Loucy (cell line): ENCODE results near the gene COL5A1.
A peak's percentile ranks its signal among the peaks of the same experiment; 100 is the strongest.

ENCODE experiments used
- H2AFZ ChIP-seq: fragments of 200-600 bp; sonication (generic); 2 replicates; pipeline ENCODE4 v1.6.0; 2016; ENCODE audit warnings: antibody characterized with exemption, mild to moderate bottlenecking, low read length, moderate library complexity
- H3F3A ChIP-seq: fragments of 200-600 bp; 2 replicates; pipeline ENCODE4 v1.6.0; 2016; ENCODE audit warnings: antibody characterized with exemption, low read depth, mild to moderate bottlenecking
- H3K27me3 ChIP-seq: fragments of 200-600 bp; sonication (generic); 2 replicates; pipeline ENCODE4 v1.6.1; 2014; ENCODE audit warnings: low read length, mild to moderate bottlenecking; ENCODE audit not compliant: insufficient read depth, poor library complexity, severe bottlenecking
- H3K36me3 ChIP-seq: fragments of 200-600 bp; sonication (generic); 2 replicates; pipeline ENCODE4 v1.6.1; 2016; ENCODE audit warnings: low read length; ENCODE audit not compliant: insufficient read depth
- H3K4me1 ChIP-seq: fragments of 200-600 bp; sonication (generic); 2 replicates; pipeline ENCODE4 v1.5.1; 2014; ENCODE audit warnings: low read length, mild to moderate bottlenecking; ENCODE audit not compliant: insufficient read depth, poor library complexity, severe bottlenecking
- H3K4me2 ChIP-seq: fragments of 200-600 bp; sonication (generic); 2 replicates; pipeline ENCODE4 v1.6.0; 2014; ENCODE audit warnings: antibody characterized with exemption, low read length, low read depth, mild to moderate bottlenecking; ENCODE audit not compliant: poor library complexity, severe bottlenecking
- H3K4me3 ChIP-seq: fragments of 200-600 bp; sonication (generic); 2 replicates; pipeline ENCODE4 v1.5.1; 2014; ENCODE audit warnings: low read length, mild to moderate bottlenecking, mixed read lengths; ENCODE audit not compliant: poor library complexity, severe bottlenecking
- H3K79me2 ChIP-seq: fragments of 200-600 bp; sonication (generic); 2 replicates; pipeline ENCODE4 v1.6.1; 2014; ENCODE audit warnings: low read length; ENCODE audit not compliant: insufficient read depth
- H3K9ac ChIP-seq: fragments of 200-600 bp; sonication (generic); 2 replicates; pipeline ENCODE4 v1.6.0; 2014; ENCODE audit warnings: mild to moderate bottlenecking, low read depth, low read length, moderate library complexity; ENCODE audit not compliant: poor library complexity, severe bottlenecking
- H3K9me2 ChIP-seq: fragments of 200-600 bp; sonication (generic); replicated peaks from 2 replicates; pipeline ENCODE4 v1.6.1; 2016; ENCODE audit warnings: low read depth, low read length, mixed read lengths
- H3K9me3 ChIP-seq: fragments of 200-600 bp; sonication (generic); 2 replicates; pipeline ENCODE4 v1.6.1; 2014; ENCODE audit warnings: mild to moderate bottlenecking, antibody characterized with exemption, low read length, low read depth; ENCODE audit not compliant: insufficient read depth
- H4K20me1 ChIP-seq: fragments of 200-600 bp; sonication (generic); 2 replicates; pipeline ENCODE4 v1.6.0; 2014; ENCODE audit warnings: antibody characterized with exemption, low read length, mild to moderate bottlenecking; ENCODE audit not compliant: insufficient read depth, poor library complexity, severe bottlenecking
- EZH2phosphoT487 ChIP-seq: fragments of 200-600 bp; IDR thresholded peaks from 2 replicates; pipeline ENCODE4 v1.6.1; 2018; ENCODE audit warnings: antibody characterized with exemption, mild to moderate bottlenecking, moderate library complexity, borderline replicate concordance
- TF ChIP-seq, protein P1 (sequence below): fragments of 200-600 bp; sonication (generic); conservative IDR thresholded peaks from 2 replicates; pipeline ENCODE4 v1.5.1; 2014; ENCODE audit warnings: mild to moderate bottlenecking, antibody characterized with exemption, low read length

Gene COL5A1

DNA sequence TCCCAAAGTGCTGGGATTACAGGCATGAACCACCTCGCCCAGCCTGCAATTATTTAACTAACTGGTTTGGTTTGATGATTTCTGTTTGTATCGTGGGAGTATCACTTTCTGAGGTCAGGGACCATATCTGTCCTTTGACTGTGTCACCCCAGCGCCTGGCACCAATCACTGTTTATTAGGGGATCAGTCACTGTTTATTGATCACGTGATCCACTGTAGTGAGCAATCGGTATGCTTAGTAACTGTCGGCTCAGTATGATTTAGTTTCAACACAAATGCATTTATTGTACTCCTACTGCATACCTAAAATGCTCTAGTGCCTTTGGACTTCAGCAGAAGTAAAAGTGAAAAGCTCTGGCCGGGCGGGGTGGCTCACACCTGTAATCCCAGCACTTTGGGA is 54.8 kb downstream of the COL5A1 start:
- Histone ChIP-seq H4K20me1 (no peaks in the 10 kb centered on the region), H3K9me2 (no peaks in the 10 kb centered on the region), H3K9me3 (no peaks in the 10 kb centered on the region), H3K79me2 (no peaks in the 10 kb centered on the region), H3K9ac (no peak overlapping the region), H2AFZ (no peak overlapping the region), H3K4me1 (peaks cover 55% of the 10 kb centered on the region), H3K27me3 (no peaks in the 10 kb centered on the region), H3K36me3 (no peaks in the 10 kb centered on the region), H3F3A (no peaks in the 10 kb centered on the region; the same call in 1 of the 2 replicates), H3K4me3 (no peak overlapping the region), H3K4me2 (no peak overlapping the region)
- TF ChIP-seq EZH2phosphoT487: no peak
- TF ChIP-seq, protein P1, sequence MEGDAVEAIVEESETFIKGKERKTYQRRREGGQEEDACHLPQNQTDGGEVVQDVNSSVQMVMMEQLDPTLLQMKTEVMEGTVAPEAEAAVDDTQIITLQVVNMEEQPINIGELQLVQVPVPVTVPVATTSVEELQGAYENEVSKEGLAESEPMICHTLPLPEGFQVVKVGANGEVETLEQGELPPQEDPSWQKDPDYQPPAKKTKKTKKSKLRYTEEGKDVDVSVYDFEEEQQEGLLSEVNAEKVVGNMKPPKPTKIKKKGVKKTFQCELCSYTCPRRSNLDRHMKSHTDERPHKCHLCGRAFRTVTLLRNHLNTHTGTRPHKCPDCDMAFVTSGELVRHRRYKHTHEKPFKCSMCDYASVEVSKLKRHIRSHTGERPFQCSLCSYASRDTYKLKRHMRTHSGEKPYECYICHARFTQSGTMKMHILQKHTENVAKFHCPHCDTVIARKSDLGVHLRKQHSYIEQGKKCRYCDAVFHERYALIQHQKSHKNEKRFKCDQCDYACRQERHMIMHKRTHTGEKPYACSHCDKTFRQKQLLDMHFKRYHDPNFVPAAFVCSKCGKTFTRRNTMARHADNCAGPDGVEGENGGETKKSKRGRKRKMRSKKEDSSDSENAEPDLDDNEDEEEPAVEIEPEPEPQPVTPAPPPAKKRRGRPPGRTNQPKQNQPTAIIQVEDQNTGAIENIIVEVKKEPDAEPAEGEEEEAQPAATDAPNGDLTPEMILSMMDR: no peak

DNA sequence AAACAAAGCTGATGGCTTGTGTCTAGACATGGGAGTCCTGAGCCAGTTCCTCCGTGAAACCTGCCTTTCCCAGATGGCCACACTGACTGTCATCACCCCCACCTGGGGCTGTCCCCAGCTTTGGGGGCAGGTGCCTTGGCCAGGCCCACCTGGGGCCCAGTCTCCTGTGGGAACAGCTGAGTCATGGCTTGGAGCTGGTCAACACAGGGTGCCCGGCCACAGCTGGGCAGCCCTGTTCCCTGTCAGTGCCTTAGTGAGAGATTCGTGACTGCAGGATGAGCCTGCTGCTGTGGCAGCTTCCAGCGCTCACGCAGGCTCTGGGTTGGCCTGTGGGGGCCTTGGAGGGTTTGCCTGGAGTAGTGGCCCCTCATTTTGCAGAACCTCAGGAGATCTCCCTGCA is 56.5 kb downstream of the COL5A1 start:
- Histone ChIP-seq H2AFZ (no peak overlapping the region), H3K36me3 (no peaks in the 10 kb centered on the region; the same call in 1 of the 2 replicates), H3K9me2 (no peaks in the 10 kb centered on the region), H3K4me3 (no peak overlapping the region), H3K9ac (no peak overlapping the region), H3K4me1 (peaks cover 42% of the 10 kb centered on the region), H3F3A (no peaks in the 10 kb centered on the region), H3K4me2 (no peak overlapping the region), H3K79me2 (no peaks in the 10 kb centered on the region), H4K20me1 (no peaks in the 10 kb centered on the region), H3K9me3 (no peaks in the 10 kb centered on the region), H3K27me3 (no peaks in the 10 kb centered on the region)
- TF ChIP-seq, protein P1: no peak
- no peak for TF ChIP-seq EZH2phosphoT487

DNA sequence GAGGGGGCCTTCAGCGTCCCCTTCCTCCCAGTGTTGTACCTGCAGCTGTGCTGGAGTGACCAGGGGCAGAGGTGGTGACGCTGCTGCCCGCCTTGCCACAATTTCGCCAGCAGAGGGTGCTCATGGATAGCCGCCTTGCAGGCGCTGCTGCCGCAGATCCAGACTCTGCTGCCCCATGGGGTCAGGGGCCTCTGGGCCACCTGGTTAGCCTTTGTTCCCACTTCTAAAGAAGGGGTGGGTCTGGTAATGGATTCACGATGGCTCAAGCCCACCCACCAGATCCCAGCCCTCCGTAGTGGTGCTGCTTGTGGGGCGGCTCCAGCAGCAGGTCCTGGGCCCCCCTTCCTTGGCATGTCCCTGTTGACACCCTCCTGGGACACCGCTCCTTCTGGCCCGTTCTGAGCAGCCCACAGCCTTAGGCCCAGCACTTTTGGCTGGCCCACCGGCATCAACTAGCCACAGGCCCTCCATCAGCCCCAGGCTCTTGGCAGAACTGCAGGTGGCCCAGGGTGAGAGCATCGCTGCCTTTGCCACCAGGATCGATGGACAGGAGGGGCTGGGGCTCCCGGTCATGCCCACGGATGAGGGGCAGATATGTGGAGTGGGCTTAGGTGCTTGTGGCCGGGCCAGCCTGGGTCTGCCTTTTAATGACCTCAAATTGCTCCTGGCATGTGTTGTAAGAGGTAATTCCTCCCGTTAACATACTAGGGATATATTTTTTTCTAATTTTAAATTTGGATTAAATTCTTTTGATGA is 57.2 kb downstream of the COL5A1 start:
- Histone ChIP-seq H3K27me3 (no peaks in the 10 kb centered on the region), H4K20me1 (no peaks in the 10 kb centered on the region), H3K36me3 (no peaks in the 10 kb centered on the region; the same call in 1 of the 2 replicates), H3K9ac (peak overlapping the region; percentile 15), H3K79me2 (no peaks in the 10 kb centered on the region), H3K4me2 (no peak overlapping the region), H3K9me3 (no peaks in the 10 kb centered on the region), H3F3A (no peaks in the 10 kb centered on the region), H3K4me1 (peaks cover 36% of the 10 kb centered on the region), H3K9me2 (no peaks in the 10 kb centered on the region), H3K4me3 (no peak overlapping the region), H2AFZ (no peak overlapping the region)
- TF ChIP-seq, protein P1: peak; percentile 92
- TF ChIP-seq EZH2phosphoT487: no peak
